Esophagus (tissue), 2 donors: Measurements from ENCODE around the gene PRDX3. TPM values are rescaled to one million over a fixed set of nuclear protein-coding genes. Genes with fewer than 3 reads are reported as not detected.
"Not testable (repeated sequence)": the region's sequence is repeated elsewhere in the genome, so short reads cannot be mapped to it uniquely, and the experiment has no call there.

Experiments used
- H3K27ac ChIP-seq, 2 donors: one replicate each; pipeline ENCODE4 v1.5.1; 2013; ENCODE audit warnings: low read depth in 2 of 2, mild to moderate bottlenecking in 2 of 2, inconsistent platforms in 1 of 2, low read length in 1 of 2, moderate library complexity in 1 of 2
- H3K27me3 ChIP-seq, 2 donors: one replicate each; pipeline ENCODE4 v1.6.1; 2013; ENCODE audit warnings: low read length in 2 of 2, control low read depth in 1 of 2, mild to moderate bottlenecking in 1 of 2; ENCODE audit not compliant: insufficient read depth in 2 of 2, control insufficient read depth in 1 of 2
- H3K36me3 ChIP-seq, 2 donors: one replicate each; pipeline ENCODE4 v1.6.1; 2013; ENCODE audit warnings: low read length in 1 of 2; ENCODE audit not compliant: control insufficient read depth in 2 of 2, insufficient read depth in 2 of 2
- H3K4me1 ChIP-seq, 2 donors: one replicate each; pipeline ENCODE4 v1.6.1; 2013; ENCODE audit warnings: low read length in 1 of 2; ENCODE audit not compliant: control insufficient read depth in 2 of 2, insufficient read depth in 2 of 2
- H3K4me3 ChIP-seq, 2 donors: one replicate each; pipeline ENCODE4 v1.5.1; 2013; ENCODE audit warnings: low read length in 2 of 2, mild to moderate bottlenecking in 2 of 2, low read depth in 1 of 2, moderate library complexity in 1 of 2
- H3K9me3 ChIP-seq, 2 donors: one replicate each; pipeline ENCODE4 v1.6.1; 2013; ENCODE audit warnings: mild to moderate bottlenecking in 2 of 2, low read depth in 1 of 2, low read length in 1 of 2, moderate library complexity in 1 of 2; ENCODE audit not compliant: control insufficient read depth in 2 of 2, insufficient read depth in 1 of 2
- WGBS, 2 donors: extraction: QIAGEN DNeasy Blood & Tissue Kit; methylation state at CpG; one replicate each; pipeline ENCODE4 v1.1.7; 2013; 5-methylcytosine and 5-hydroxymethylcytosine counted together
- polyA plus RNA-seq, 2 donors: library from polyadenylated mRNA; stranded (reverse); fragments of 200-250 nt; gene quantifications; one replicate each; pipeline ENCODE4 v1.2.3, GENCODE V29; 2013
- donor health status: healthy with polysubstance abuse.
- donor health status: Bipolar disorder and iron deficiency.

Gene PRDX3
- polyA plus RNA-seq, 2 donors, result 40.8 to 82.2 TPM

GRCh38 chr10:119191881-119192280, 13.3 kb upstream of the PRDX3 start:
- Histone ChIP-seq H3K9me3 (no peaks in the 10 kb centered on the region), H3K27me3 (no peaks in the 10 kb centered on the region), H3K4me1 (no peaks in the 10 kb centered on the region), H3K36me3 (no peaks in the 10 kb centered on the region), H3K4me3 (no peak overlapping the region), H3K27ac (no peak overlapping the region)
- 54 to 59% methylated on average over 3 to 4 of the region's 4 CpGs for WGBS, 2 donors

GRCh38 chr10:119190954-119191785, 12.6 kb upstream of the PRDX3 start:
- H3K4me3 ChIP-seq, result no peak overlapping the region
- H3K4me1 ChIP-seq, result no peaks in the 10 kb centered on the region
- no peaks in the 10 kb centered on the region for H3K9me3 ChIP-seq
- H3K27me3 ChIP-seq, result no peaks in the 10 kb centered on the region
- WGBS, 2 donors, result 61 to 68% methylated on average over 5 of the region's 5 CpGs
- H3K36me3 ChIP-seq, result no peaks in the 10 kb centered on the region
- H3K27ac ChIP-seq, result no peak overlapping the region

GRCh38 chr10:119190353-119190752, 11.7 kb upstream of the PRDX3 start:
- WGBS, 2 donors, result 56 to 68% methylated on average over 4 of the region's 4 CpGs
- Histone ChIP-seq H3K27ac (peak overlapping the region in 1 of 2 donors; percentile 36), H3K4me1 (no peaks in the 10 kb centered on the region), H3K9me3 (no peaks in the 10 kb centered on the region), H3K36me3 (no peaks in the 10 kb centered on the region), H3K4me3 (no peak overlapping the region), H3K27me3 (no peaks in the 10 kb centered on the region)

DNA sequence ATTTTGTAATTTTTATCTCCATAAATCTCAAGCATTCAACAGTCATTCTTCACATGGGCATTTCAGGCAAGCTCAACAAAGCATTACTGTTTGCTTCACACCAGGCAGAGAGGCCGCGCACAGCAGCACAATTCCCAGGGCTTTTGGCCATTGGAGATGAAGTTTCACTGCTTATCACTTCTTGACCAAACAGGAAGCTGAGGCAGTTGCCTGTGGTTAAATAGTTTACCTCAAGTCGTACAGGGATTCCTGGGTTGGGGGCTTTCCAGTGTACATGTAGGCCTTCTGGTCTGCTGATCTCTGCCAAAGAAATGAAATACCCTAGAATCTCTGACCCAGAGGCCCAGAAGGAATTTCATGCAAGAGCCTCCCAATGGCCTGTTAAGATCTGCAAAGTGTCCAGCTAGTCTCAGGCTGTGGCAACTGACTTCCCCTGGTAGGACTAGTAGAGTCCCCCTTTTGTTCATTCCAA, 11.2 kb upstream of the PRDX3 start:
- Histone ChIP-seq H3K9me3 (no peaks in the 10 kb centered on the region), H3K27ac (peak overlapping the region in 1 of 2 donors; percentile 36), H3K36me3 (no peaks in the 10 kb centered on the region), H3K4me3 (no peak overlapping the region), H3K4me1 (no peaks in the 10 kb centered on the region), H3K27me3 (no peaks in the 10 kb centered on the region)
- 63 to 72% methylated on average over 3 of the region's 3 CpGs for WGBS, 2 donors

GRCh38 chr10:119183664-119184412, 5.2 kb upstream of the PRDX3 start:
- no peaks in the 10 kb centered on the region for H3K27me3 ChIP-seq
- no peak overlapping the region for H3K27ac ChIP-seq
- 66 to 69% methylated on average over 9 of the region's 9 CpGs for WGBS, 2 donors
- no peaks in the 10 kb centered on the region for H3K36me3 ChIP-seq
- H3K9me3 ChIP-seq, result no peaks in the 10 kb centered on the region
- H3K4me3 ChIP-seq, result no peak overlapping the region
- no peaks in the 10 kb centered on the region for H3K4me1 ChIP-seq

DNA sequence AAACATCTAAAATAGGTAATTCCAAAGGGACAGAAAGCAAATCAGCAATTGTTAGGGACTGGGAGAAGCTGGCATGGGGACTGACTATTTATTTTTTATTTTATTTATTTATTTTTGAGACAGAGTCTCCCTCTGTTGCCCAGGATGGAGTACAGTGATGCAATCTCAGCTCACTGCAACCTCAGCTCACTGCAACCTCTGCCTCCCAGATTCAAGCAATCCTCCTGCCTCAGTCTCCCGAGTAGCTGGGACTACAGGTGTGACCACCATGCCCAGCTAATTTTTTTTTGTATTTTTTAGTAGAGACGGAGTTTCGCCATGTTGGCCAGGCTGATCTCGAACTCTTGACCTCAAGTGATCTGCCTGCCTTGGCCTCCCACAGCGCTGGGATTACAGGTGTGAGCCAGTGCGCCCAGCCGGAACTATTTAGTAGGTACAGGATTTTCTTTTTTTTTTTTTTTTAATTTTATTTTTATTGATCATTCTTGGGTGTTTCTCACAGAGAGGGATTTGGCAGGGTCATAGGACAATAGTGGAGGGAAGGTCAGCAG, 2.3 kb upstream of the PRDX3 start:
- H3K4me1 ChIP-seq, H3K4me3 ChIP-seq, H3K27ac ChIP-seq, H3K9me3 ChIP-seq, H3K36me3 ChIP-seq, H3K27me3 ChIP-seq: not testable (repeated sequence)
- WGBS, 2 donors, result 95 to 96% methylated on average over 7 of the region's 7 CpGs

GRCh38 chr10:119177708-119178371, 772 bp downstream of the PRDX3 start:
- peak overlapping the region; percentile 72 to 75 for H3K4me3 ChIP-seq
- peaks cover 2 to 4% of the 10 kb centered on the region in 2 donors for H3K4me1 ChIP-seq
- no peaks in the 10 kb centered on the region for H3K9me3 ChIP-seq
- H3K27me3 ChIP-seq, result no peaks in the 10 kb centered on the region
- WGBS, 2 donors, result 12 to 17% methylated on average over 21 of the region's 21 CpGs
- peaks cover 0 to 4% of the 10 kb centered on the region in 2 donors for H3K36me3 ChIP-seq
- H3K27ac ChIP-seq, result peak overlapping the region; percentile 85 to 96

GRCh38 chr10:119176166-119176565, 2.4 kb downstream of the PRDX3 start:
- H3K27me3 ChIP-seq, result no peaks in the 10 kb centered on the region
- peaks cover 2 to 4% of the 10 kb centered on the region in 2 donors for H3K4me1 ChIP-seq
- H3K36me3 ChIP-seq, result peaks cover 5 to 9% of the 10 kb centered on the region in 2 donors
- 81 to 85% methylated on average over 6 of the region's 6 CpGs for WGBS, 2 donors
- no peak overlapping the region for H3K4me3 ChIP-seq
- no peak overlapping the region for H3K27ac ChIP-seq
- no peaks in the 10 kb centered on the region for H3K9me3 ChIP-seq

GRCh38 chr10:119174109-119174508, 4.5 kb downstream of the PRDX3 start:
- Histone ChIP-seq H3K4me3 (no peak overlapping the region), H3K27ac (no peak overlapping the region), H3K4me1 (peaks cover 2 to 4% of the 10 kb centered on the region in 2 donors), H3K36me3 (peaks cover 10 to 12% of the 10 kb centered on the region in 2 donors), H3K9me3 (no peaks in the 10 kb centered on the region), H3K27me3 (no peaks in the 10 kb centered on the region)
- WGBS, 2 donors, result 67 to 72% methylated on average over 2 of the region's 2 CpGs
